Upper lobe of left lung (tissue), 6 donors: ENCODE results near the gene PTPRN2. TPM values are rescaled to one million over a fixed set of nuclear protein-coding genes. Genes with fewer than 3 reads are reported as not detected.
"Not testable (repeated sequence)": the region's sequence is repeated elsewhere in the genome, so short reads cannot be mapped to it uniquely, and the experiment has no call there.

ENCODE experiments used
- ATAC-seq, 2 donors: fragments of 200-7000 bp; cut with Tn5 transposase; one replicate each; pipeline ENCODE4 v1.9.1; 2022; ENCODE audit warnings: mild to moderate bottlenecking in 2 of 2, moderate library complexity in 2 of 2; ENCODE audit not compliant: low FRiP score in 2 of 2
- DNase-seq, 2 donors: peaks; one replicate each; pipeline ENCODE4 v3.0.0-alpha.2; 2019 to 2020
- H3K27ac ChIP-seq, 4 donors: fragments of 200-600 bp; sonication (generic); one replicate each; pipeline ENCODE4 v1.5.1; 2016 to 2019
- H3K27me3 ChIP-seq, 4 donors: fragments of 200-600 bp; sonication (generic); one replicate each; pipeline ENCODE4 v1.5.1; 2017 to 2019
- H3K36me3 ChIP-seq, 4 donors: fragments of 200-600 bp; sonication (generic); one replicate each; pipeline ENCODE4 v1.5.1; 2016 to 2019
- H3K4me1 ChIP-seq, 4 donors: fragments of 200-600 bp; sonication (generic); one replicate each; pipeline ENCODE4 v1.5.1; 2018 to 2019
- H3K4me3 ChIP-seq, 4 donors: fragments of 200-600 bp; sonication (generic); one replicate each; pipeline ENCODE4 v1.5.1; 2017 to 2019; ENCODE audit warnings: mild to moderate bottlenecking in 2 of 4, moderate library complexity in 1 of 4
- H3K9me3 ChIP-seq, 4 donors: fragments of 200-600 bp; sonication (generic); one replicate each; pipeline ENCODE4 v1.5.1; 2018 to 2019
- EP300 ChIP-seq, 4 donors: sonication (generic); formaldehyde crosslinking; IDR thresholded peaks; one replicate each; pipeline ENCODE4 v1.5.1; 2017; ENCODE audit warnings: antibody characterized with exemption in 4 of 4, control low read depth in 2 of 4
- POLR2A ChIP-seq, 4 donors: fragments of 450-650 bp; IDR thresholded peaks; one replicate each; pipeline ENCODE4 v1.5.1; 2016 to 2017; ENCODE audit warnings: antibody characterized with exemption in 4 of 4, mild to moderate bottlenecking in 2 of 4
- POLR2AphosphoS5 ChIP-seq, 2 donors: sonication (generic); formaldehyde crosslinking; IDR thresholded peaks; one replicate each; pipeline ENCODE4 v1.5.1; 2017; ENCODE audit warnings: antibody characterized with exemption in 2 of 2
- WGBS, 2 donors: methylation state at CpG; one replicate each; pipeline ENCODE4 v1.1.5; 2017 to 2018; 5-methylcytosine and 5-hydroxymethylcytosine counted together
- total RNA-seq, 6 donors: library from RNA; depleted of rRNA in 4 of 6; stranded (reverse); fragments of >200 nt in 4 of 6; gene quantifications; one replicate each; pipeline versions ENCODE4 v1.1.0 to v1.2.1, GENCODE V29; 2016 to 2021
- TF ChIP-seq, protein P1 (sequence below), 6 experiments: fragments of 450-650 bp in 4 of 6; fragments of 200-600 bp in 2 of 6; sonication (generic) in 2 of 6; IDR thresholded peaks; one replicate each; pipeline ENCODE4 v1.5.1; 2016 to 2019; ENCODE audit warnings: antibody characterized with exemption in 6 of 6
- donor health status: DM: no; HTN: no; CAD: no; lungs with moderate emphysema.
- donor health status: DM: no; HTN: yes; CAD: no; lungs with severe emphysema.

PTPRN2 gene
- total RNA-seq, 6 donors from 2014 or later: 3.3 to 7.9 (median 5.2) TPM

DNA sequence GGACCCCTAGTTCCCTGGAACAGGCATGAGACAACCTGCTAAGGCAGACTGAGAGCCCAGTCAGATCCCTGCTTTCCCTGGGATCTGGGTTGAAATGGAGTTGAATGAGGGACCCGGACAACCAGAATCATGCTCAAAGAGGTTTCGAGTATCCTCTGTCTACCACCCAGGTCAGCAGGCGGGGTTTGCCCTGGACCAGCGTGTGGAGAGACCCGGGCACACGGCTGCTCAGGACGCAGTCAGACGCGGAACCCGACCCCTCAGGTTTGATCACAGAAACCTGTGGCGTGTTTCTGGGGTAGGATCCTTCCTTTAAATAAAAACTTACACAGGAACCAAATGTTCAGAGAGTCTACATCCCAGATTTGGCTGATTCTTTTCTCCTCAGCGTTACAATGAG, 330.6 kb downstream of the PTPRN2 start:
- H3K4me1 ChIP-seq: no peaks in the 10 kb centered on the region
- WGBS, 2 donors: 79 to 84% methylated on average over 12 of the region's 12 CpGs
- H3K9me3 ChIP-seq: no peaks in the 10 kb centered on the region
- no peak for DNase-seq
- TF ChIP-seq POLR2A (IDR thresholded peaks at IDR 0.05) (no peak), EP300 (IDR thresholded peaks at IDR 0.05) (no peak)
- TF ChIP-seq, protein P1, sequence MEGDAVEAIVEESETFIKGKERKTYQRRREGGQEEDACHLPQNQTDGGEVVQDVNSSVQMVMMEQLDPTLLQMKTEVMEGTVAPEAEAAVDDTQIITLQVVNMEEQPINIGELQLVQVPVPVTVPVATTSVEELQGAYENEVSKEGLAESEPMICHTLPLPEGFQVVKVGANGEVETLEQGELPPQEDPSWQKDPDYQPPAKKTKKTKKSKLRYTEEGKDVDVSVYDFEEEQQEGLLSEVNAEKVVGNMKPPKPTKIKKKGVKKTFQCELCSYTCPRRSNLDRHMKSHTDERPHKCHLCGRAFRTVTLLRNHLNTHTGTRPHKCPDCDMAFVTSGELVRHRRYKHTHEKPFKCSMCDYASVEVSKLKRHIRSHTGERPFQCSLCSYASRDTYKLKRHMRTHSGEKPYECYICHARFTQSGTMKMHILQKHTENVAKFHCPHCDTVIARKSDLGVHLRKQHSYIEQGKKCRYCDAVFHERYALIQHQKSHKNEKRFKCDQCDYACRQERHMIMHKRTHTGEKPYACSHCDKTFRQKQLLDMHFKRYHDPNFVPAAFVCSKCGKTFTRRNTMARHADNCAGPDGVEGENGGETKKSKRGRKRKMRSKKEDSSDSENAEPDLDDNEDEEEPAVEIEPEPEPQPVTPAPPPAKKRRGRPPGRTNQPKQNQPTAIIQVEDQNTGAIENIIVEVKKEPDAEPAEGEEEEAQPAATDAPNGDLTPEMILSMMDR (IDR thresholded peaks at IDR 0.05): no peak
- no peak overlapping the region for H3K27ac ChIP-seq
- no peak overlapping the region for H3K4me3 ChIP-seq
- H3K27me3 ChIP-seq: no peaks in the 10 kb centered on the region
- H3K36me3 ChIP-seq: no peaks in the 10 kb centered on the region
- no peak for ATAC-seq

GRCh38 chr7:158256091-158256816, 331.4 kb downstream of the PTPRN2 start:
- DNase-seq (peak; percentile 8 to 46), ATAC-seq (no peak)
- H3K4me3 ChIP-seq: no peak overlapping the region
- no peaks in the 10 kb centered on the region for H3K27me3 ChIP-seq
- WGBS, 2 donors: 85 to 89% methylated on average over 17 to 19 of the region's 19 CpGs
- TF ChIP-seq, protein P1 (IDR thresholded peaks at IDR 0.05): no peak
- no peak for TF ChIP-seq POLR2AphosphoS5 (IDR thresholded peaks at IDR 0.05)
- no peak for TF ChIP-seq POLR2A (IDR thresholded peaks at IDR 0.05)
- no peak for TF ChIP-seq EP300 (IDR thresholded peaks at IDR 0.05)
- no peaks in the 10 kb centered on the region for H3K9me3 ChIP-seq
- no peaks in the 10 kb centered on the region for H3K36me3 ChIP-seq
- H3K27ac ChIP-seq: no peak overlapping the region
- H3K4me1 ChIP-seq: no peaks in the 10 kb centered on the region

DNA sequence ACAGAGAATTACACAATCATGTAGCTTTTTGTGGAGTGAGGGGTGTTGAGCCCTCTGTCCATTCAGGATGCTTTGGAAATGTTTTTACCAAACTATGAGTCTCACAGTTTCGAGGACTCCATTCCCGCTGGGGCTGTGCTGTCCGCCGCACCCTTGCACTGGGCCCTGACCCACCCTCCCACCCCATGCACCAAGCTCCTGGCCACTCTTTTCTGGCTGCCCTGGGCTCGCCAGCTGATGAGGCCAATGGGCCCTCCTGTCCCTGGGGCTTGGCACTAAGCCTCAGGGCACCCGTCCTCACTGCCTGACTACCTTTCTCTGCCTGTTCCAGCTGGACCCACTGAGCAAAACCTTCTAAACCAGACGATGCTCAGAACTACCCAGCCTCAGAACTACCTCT, 332.1 kb downstream of the PTPRN2 start:
- ATAC-seq: no peak
- WGBS, 2 donors: 84 to 98% methylated on average over 6 to 7 of the region's 7 CpGs

DNA sequence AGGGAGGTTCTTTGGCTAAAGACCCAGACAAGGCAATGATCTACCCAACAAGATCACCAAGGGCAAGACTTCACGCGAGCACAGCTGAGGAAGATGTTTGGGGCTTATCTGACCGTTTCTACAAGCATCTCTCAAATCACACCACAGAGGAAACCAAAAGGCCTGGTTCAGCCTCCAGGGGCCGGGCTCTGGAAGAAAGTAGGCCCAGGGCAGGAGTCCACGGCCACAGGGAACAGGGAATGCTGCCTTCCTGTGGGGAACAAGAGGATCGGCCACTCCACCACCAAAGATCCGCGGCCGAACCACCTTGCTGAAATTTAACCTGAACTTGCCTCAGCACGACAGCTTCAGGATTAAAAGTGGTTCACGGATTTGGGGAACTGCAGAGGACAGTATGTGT, 332.5 kb downstream of the PTPRN2 start:
- H3K27me3 ChIP-seq: no peaks in the 10 kb centered on the region
- no peaks in the 10 kb centered on the region for H3K4me1 ChIP-seq
- 90 to 97% methylated on average over 9 to 11 of the region's 11 CpGs for WGBS, 2 donors
- no peak overlapping the region for H3K27ac ChIP-seq
- DNase-seq (peak in 1 of 2 donors; percentile 8), ATAC-seq (no peak)
- H3K4me3 ChIP-seq: no peak overlapping the region
- H3K9me3 ChIP-seq: no peaks in the 10 kb centered on the region
- H3K36me3 ChIP-seq: no peaks in the 10 kb centered on the region
- TF ChIP-seq, protein P1 (IDR thresholded peaks at IDR 0.05): no peak
- no peak for TF ChIP-seq POLR2A (IDR thresholded peaks at IDR 0.05)
- no peak for TF ChIP-seq EP300 (IDR thresholded peaks at IDR 0.05)
- no peak for TF ChIP-seq POLR2AphosphoS5 (IDR thresholded peaks at IDR 0.05)

More for the DNA sequence above, 332.1 kb downstream of the PTPRN2 start:
- H3K27me3 ChIP-seq: no peaks in the 10 kb centered on the region
- no peaks in the 10 kb centered on the region for H3K36me3 ChIP-seq
- no peaks in the 10 kb centered on the region for H3K4me1 ChIP-seq
- DNase-seq: peak in 1 of 2 donors; percentile 6
- H3K9me3 ChIP-seq: no peaks in the 10 kb centered on the region
- no peak overlapping the region for H3K4me3 ChIP-seq
- TF ChIP-seq, protein P1 (IDR thresholded peaks at IDR 0.05): no peak
- no peak for TF ChIP-seq POLR2AphosphoS5 (IDR thresholded peaks at IDR 0.05)
- TF ChIP-seq EP300 (IDR thresholded peaks at IDR 0.05): no peak
- H3K27ac ChIP-seq: no peak overlapping the region

GRCh38 chr7:158253670-158254045, 334.0 kb downstream of the PTPRN2 start:
- H3K4me1 ChIP-seq, H3K27me3 ChIP-seq, ATAC-seq, H3K9me3 ChIP-seq, H3K27ac ChIP-seq, H3K36me3 ChIP-seq, DNase-seq: not testable (repeated sequence)
- whole genome bisulfite sequencing, 2 donors: 51 to 66% methylated on average over 10 to 11 of the region's 16 CpGs
- H3K4me3 ChIP-seq: peak overlapping the region in 1 of 4 donors; percentile 12
